GM18951 (cell line): ENCODE measurements around the gene ARRB2.

ENCODE experiments used
- POLR2A ChIP-seq: IDR thresholded peaks from 4 replicates; pipeline ENCODE4 v1.6.1; 2011; ENCODE audit warnings: mild to moderate bottlenecking; ENCODE audit not compliant: insufficient read length, insufficient read depth; ENCODE audit errors: extremely low read depth
- in situ Hi-C: fragments of 300-500 bp; cut with MboI; formaldehyde crosslinking; loops from one replicate; pipeline ENCODE4 v1.12.0; 2022; ENCODE audit warnings: low sequenced_read_pairs, mixed read lengths, inconsistent platforms; ENCODE audit not compliant: unreplicated experiment

ARRB2 gene

DNA sequence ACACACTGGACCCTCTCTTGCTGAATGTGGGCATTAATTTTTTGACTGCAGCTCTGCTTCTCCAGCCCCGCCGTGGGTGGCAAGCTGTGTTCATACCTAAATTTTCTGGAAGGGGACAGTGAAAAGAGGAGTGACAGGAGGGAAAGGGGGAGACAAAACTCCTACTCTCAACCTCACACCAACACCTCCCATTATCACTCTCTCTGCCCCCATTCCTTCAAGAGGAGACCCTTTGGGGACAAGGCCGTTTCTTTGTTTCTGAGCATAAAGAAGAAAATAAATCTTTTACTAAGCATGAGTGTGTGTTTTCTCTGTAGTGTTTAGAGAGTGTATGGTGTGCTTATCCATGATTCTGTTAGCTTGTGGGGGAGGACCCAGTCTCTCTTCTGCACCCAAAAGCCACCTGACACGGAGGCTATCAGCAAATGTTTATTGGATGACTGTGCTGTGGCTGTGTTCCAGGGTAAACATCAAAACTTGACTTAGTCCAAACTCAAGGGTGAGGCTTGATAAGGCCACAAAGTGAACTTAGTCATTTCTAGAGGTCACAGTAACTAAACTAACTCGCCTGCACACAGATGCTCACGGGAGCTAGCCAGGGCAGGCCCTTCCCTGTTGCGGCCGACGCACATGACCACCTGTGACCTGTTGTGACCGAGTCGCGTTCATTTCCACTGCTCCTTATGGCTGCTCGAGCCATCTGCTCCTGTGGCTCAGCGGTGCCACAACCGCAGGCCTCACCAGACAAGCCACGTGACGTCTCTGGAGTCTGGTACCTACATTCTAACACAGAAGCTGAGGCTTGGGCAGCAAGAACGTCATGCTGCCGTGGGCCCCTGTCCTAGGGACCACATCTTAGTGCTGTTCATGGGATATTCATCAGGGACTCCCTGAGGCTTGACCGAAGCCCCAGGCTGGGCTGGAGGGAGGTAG is 11.0 kb downstream of the ARRB2 start:
- TF ChIP-seq POLR2A = no peak
- in situ Hi-C loops = no loop called here

- no peak for TF ChIP-seq POLR2A
- in situ Hi-C loops = no loop called here
Observed at GRCh38 chr17:4722678-4723240, 12.3 kb downstream of the ARRB2 start.

GRCh38 chr17:4724650-4725049 is 14.2 kb downstream of the ARRB2 start:
- in situ Hi-C loops = no loop called here
- TF ChIP-seq POLR2A = no peak

- in situ Hi-C loops = no loop called here
- TF ChIP-seq POLR2A = no peak
Observed at GRCh38 chr17:4725646-4726310, 15.3 kb downstream of the ARRB2 start.

DNA sequence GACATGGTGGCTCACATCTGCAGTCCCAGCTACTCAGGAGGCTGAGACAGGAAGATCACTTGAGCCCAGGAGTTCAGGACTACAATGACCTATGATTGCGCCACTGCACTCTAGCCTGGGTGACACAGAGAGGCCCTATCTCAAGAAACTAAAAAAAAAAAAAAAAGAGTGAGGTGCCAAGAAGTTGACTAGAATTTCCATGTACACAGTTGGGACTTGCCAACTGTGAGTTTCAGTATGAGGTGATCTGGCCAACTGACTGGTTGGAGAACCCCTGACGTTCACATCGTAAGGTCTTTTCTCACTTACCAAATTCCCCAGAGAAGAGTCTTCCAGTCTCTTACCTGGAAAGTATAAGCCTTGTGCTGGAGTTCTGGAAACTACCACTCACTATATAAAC is 17.7 kb downstream of the ARRB2 start:
- TF ChIP-seq POLR2A = no peak
- in situ Hi-C loops = no loop called here

DNA sequence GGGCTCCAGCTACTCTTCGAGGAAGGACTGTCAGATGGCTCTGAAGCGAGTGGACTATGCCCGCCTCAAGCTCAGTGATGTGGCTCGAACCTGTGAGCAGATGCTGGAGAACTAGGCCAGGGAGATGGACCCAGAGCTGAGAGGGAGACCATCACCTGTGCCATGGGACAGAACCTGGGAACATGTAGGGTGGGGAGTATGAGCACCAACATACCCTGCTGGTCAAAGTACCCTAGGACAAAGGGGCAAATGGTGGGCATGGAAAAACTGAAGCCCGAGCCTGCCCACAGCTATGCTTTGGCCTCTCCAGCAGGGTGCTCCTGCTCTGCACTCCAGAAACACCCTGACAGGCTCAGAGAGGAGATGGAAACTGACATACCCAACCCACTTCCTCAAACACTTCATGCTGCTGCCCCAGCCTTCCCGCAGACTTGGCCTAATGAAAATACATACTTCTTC is 22.7 kb downstream of the ARRB2 start:
- no peak for TF ChIP-seq POLR2A
- in situ Hi-C loops = no loop called here

GRCh38 chr17:4734857-4735475 is 24.5 kb downstream of the ARRB2 start:
- TF ChIP-seq POLR2A = no peak
- in situ Hi-C loops = no loop called here

DNA sequence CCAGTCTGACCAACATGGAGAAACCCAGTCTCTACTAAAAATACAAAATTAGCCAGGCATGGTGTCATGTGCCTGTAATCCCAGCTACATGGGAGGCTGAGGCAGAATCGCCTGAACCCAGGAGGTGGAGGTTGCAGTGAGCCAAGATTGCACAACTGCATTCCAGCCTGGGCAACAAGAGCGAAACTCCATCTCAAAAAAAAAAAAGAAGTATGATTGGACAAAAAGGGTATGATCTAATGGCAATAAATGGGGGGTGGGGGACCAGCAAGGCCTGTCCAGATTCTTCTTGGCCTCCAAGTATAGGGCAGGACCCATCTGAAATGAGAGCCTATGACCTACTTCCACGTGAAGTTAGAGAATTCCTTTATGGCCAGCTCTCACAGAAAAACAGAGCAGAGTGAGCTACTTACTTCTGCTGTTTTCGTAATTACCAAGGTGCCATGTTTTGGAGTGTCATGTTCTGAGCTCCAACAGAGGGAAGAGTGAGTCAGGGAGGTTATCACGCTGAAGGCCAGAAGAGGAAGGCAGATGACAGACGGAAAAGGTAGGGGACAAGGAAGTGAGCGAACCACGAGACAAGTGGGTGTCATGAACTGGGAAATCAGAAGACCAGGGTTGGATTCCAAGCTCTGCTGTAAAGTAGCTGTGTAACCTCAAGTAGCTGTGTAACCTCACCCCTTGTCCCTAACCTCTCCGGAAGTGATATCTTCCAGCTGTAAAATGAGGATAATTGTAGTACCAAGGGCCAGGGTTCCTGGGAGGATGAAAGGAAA is 25.6 kb downstream of the ARRB2 start:
- in situ Hi-C loops = no loop called here
- no peak for TF ChIP-seq POLR2A

- TF ChIP-seq POLR2A = no peak
Observed at GRCh38 chr17:4738136-4739121, 28.0 kb downstream of the ARRB2 start.

GRCh38 chr17:4739122-4740024 is 28.9 kb downstream of the ARRB2 start, which contains the start of the genes CXCL16 and ZMYND15:
Gene CXCL16 (minus strand): TSS chr17:4739928. CDS start chr17:4739339, 589 bp downstream.
Gene ZMYND15 (plus strand): TSS chr17:4739833. CDS start chr17:4740549, 716 bp downstream.
- TF ChIP-seq POLR2A = no peak
- in situ Hi-C loops = no loop called here

More at GRCh38 chr17:4738136-4739121, 28.0 kb downstream of the ARRB2 start:
- in situ Hi-C loops = no loop called here
